Measurements from ENCODE around the gene MAPK1.
"Not testable (repeated sequence)": the region's sequence is repeated elsewhere in the genome, so short reads cannot be mapped to it uniquely, and the experiment has no call there.

The MAPK1 gene

GRCh38 chr22:21876486-21877176 lies 9.2 kb upstream of the MAPK1 start:
- no peaks in the 10 kb centered on the region for H3K4me1 ChIP-seq (ENCODE audit: insufficient read depth, low read length)
- no peaks in the 10 kb centered on the region for H3K27me3 ChIP-seq (ENCODE audit: insufficient read depth, low read length)
- no peaks in the 10 kb centered on the region for H3K9me3 ChIP-seq (ENCODE audit: insufficient read depth, low read depth, low read length)
- H3K27ac ChIP-seq (ENCODE audit: low read length), result no peak overlapping the region
- H3K36me3 ChIP-seq (ENCODE audit: insufficient read depth, low read depth, low read length), result no peaks in the 10 kb centered on the region
- H3K4me3 ChIP-seq (ENCODE audit: low read length), result no peak overlapping the region
- H3K9ac ChIP-seq (ENCODE audit: low read depth, low read length), result no peak overlapping the region

DNA sequence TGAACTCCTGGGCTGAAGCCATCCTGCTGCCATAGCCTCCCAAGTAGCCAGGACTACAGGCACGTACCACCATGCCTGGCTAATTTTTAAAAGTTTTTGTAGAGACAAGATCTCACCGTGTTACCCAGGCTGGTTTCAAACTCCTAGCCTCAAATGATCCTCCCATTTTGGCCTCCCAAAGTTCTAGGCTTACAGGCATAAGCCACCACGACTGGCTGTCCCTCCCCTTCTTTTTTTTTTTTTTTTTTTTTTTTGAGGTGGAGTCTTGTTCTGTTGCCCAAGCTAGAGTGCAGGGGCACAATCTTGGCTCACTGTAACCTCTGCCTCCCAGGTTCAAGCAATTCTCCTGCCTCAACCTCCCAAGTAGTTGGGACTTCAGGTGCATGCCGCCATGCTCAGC lies 7.5 kb upstream of the MAPK1 start:
- not testable (repeated sequence) for H3K36me3 ChIP-seq (ENCODE audit: insufficient read depth, low read depth, low read length); H3K27ac ChIP-seq (ENCODE audit: low read length); H3K4me1 ChIP-seq (ENCODE audit: insufficient read depth, low read length); H3K27me3 ChIP-seq (ENCODE audit: insufficient read depth, low read length); H3K4me3 ChIP-seq (ENCODE audit: low read length); H3K9ac ChIP-seq (ENCODE audit: low read depth, low read length); H3K9me3 ChIP-seq (ENCODE audit: insufficient read depth, low read depth, low read length)

GRCh38 chr22:21873619-21874018 lies 6.2 kb upstream of the MAPK1 start:
- Histone ChIP-seq H3K9ac (ENCODE audit: low read depth, low read length) (no peak overlapping the region), H3K27ac (ENCODE audit: low read length) (no peak overlapping the region), H3K36me3 (ENCODE audit: insufficient read depth, low read depth, low read length) (no peaks in the 10 kb centered on the region), H3K4me3 (ENCODE audit: low read length) (no peak overlapping the region), H3K4me1 (ENCODE audit: insufficient read depth, low read length) (no peaks in the 10 kb centered on the region), H3K9me3 (ENCODE audit: insufficient read depth, low read depth, low read length) (no peaks in the 10 kb centered on the region), H3K27me3 (ENCODE audit: insufficient read depth, low read length) (no peaks in the 10 kb centered on the region)

DNA sequence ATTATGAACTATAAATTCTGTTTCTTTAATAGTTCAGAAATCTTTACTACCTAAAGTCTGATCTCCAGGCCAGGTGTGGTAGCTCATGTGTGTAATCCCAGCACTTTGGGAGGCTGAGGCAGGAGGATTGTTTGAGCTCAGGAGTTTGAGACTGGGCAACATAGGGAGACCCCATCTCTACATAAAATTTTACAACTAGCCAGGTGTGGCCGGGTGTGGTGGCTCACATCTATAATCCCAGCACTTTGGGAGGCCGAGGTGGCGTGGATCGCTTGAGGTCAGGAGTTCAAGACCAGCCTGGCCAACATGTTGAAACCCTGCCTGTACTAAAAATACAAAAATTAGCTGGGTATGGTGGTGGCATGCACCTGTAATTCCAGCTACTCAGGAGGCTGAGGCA lies 5.3 kb upstream of the MAPK1 start:
- not testable (repeated sequence) for H3K9me3 ChIP-seq (ENCODE audit: insufficient read depth, low read depth, low read length); H3K27ac ChIP-seq (ENCODE audit: low read length); H3K27me3 ChIP-seq (ENCODE audit: insufficient read depth, low read length); H3K36me3 ChIP-seq (ENCODE audit: insufficient read depth, low read depth, low read length); H3K9ac ChIP-seq (ENCODE audit: low read depth, low read length); H3K4me1 ChIP-seq (ENCODE audit: insufficient read depth, low read length); H3K4me3 ChIP-seq (ENCODE audit: low read length)

DNA sequence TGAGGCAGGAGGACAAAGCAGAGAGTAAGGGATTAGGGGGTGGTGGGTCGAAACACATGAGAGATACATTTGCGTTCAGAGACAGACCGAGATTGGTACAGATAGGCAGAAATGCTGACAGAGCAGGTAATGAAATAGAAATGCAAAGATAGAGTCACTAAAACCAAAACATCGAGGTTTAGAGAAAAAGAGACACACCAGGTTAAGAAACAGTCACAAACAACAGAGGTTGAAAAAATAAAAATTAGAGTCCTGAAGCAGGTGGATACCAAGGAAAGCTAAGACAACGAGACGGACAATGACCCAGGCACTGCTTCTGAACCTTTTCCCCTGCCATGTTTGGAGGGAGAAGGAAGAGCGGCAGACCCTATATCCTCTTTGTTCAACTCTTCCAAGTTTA lies 1.2 kb upstream of the MAPK1 start:
- no peaks in the 10 kb centered on the region for H3K9me3 ChIP-seq (ENCODE audit: insufficient read depth, low read depth, low read length)
- H3K36me3 ChIP-seq (ENCODE audit: insufficient read depth, low read depth, low read length), result no peaks in the 10 kb centered on the region
- H3K27ac ChIP-seq (ENCODE audit: low read length), result no peak overlapping the region
- H3K9ac ChIP-seq (ENCODE audit: low read depth, low read length), result no peak overlapping the region
- no peaks in the 10 kb centered on the region for H3K27me3 ChIP-seq (ENCODE audit: insufficient read depth, low read length)
- peak overlapping the region; percentile 97; the same call in 1 of the 2 replicates for H3K4me3 ChIP-seq (ENCODE audit: low read length)
- H3K4me1 ChIP-seq (ENCODE audit: insufficient read depth, low read length), result peaks cover 15% of the 10 kb centered on the region; the same call in 1 of the 2 replicates

- H3K27ac ChIP-seq (ENCODE audit: low read length), result no peak overlapping the region
- H3K9ac ChIP-seq (ENCODE audit: low read depth, low read length), result peak overlapping the region; percentile 80; the same call in 1 of the 2 replicates
- H3K4me3 ChIP-seq (ENCODE audit: low read length), result peak overlapping the region; percentile 97
- H3K4me1 ChIP-seq (ENCODE audit: insufficient read depth, low read length), result peaks cover 21% of the 10 kb centered on the region; the same call in 1 of the 2 replicates
- H3K27me3 ChIP-seq (ENCODE audit: insufficient read depth, low read length), result no peaks in the 10 kb centered on the region
- H3K9me3 ChIP-seq (ENCODE audit: insufficient read depth, low read depth, low read length), result no peaks in the 10 kb centered on the region
- H3K36me3 ChIP-seq (ENCODE audit: insufficient read depth, low read depth, low read length), result no peaks in the 10 kb centered on the region
Observed at GRCh38 chr22:21866833-21867527, 465 bp downstream of the MAPK1 start.

GRCh38 chr22:21865041-21865440 lies 2.4 kb downstream of the MAPK1 start:
- Histone ChIP-seq H3K9ac (ENCODE audit: low read depth, low read length) (no peak overlapping the region), H3K4me3 (ENCODE audit: low read length) (peak overlapping the region; percentile 97), H3K27me3 (ENCODE audit: insufficient read depth, low read length) (no peaks in the 10 kb centered on the region), H3K36me3 (ENCODE audit: insufficient read depth, low read depth, low read length) (no peaks in the 10 kb centered on the region), H3K4me1 (ENCODE audit: insufficient read depth, low read length) (peaks cover 29% of the 10 kb centered on the region), H3K27ac (ENCODE audit: low read length) (no peak overlapping the region), H3K9me3 (ENCODE audit: insufficient read depth, low read depth, low read length) (no peaks in the 10 kb centered on the region)

- H3K27ac ChIP-seq (ENCODE audit: low read length), result no peak overlapping the region
- no peak overlapping the region for H3K9ac ChIP-seq (ENCODE audit: low read depth, low read length)
- H3K36me3 ChIP-seq (ENCODE audit: insufficient read depth, low read depth, low read length), result no peaks in the 10 kb centered on the region
- H3K4me1 ChIP-seq (ENCODE audit: insufficient read depth, low read length), result peaks cover 29% of the 10 kb centered on the region
- no peaks in the 10 kb centered on the region for H3K9me3 ChIP-seq (ENCODE audit: insufficient read depth, low read depth, low read length)
- no peak overlapping the region for H3K4me3 ChIP-seq (ENCODE audit: low read length)
- H3K27me3 ChIP-seq (ENCODE audit: insufficient read depth, low read length), result no peaks in the 10 kb centered on the region
Observed at GRCh38 chr22:21862386-21863245, 4.8 kb downstream of the MAPK1 start.

- no peaks in the 10 kb centered on the region for H3K27me3 ChIP-seq (ENCODE audit: insufficient read depth, low read length)
- no peak overlapping the region for H3K27ac ChIP-seq (ENCODE audit: low read length)
- no peak overlapping the region for H3K4me3 ChIP-seq (ENCODE audit: low read length)
- no peaks in the 10 kb centered on the region for H3K9me3 ChIP-seq (ENCODE audit: insufficient read depth, low read depth, low read length)
- H3K36me3 ChIP-seq (ENCODE audit: insufficient read depth, low read depth, low read length), result no peaks in the 10 kb centered on the region
- H3K4me1 ChIP-seq (ENCODE audit: insufficient read depth, low read length), result peaks cover 29% of the 10 kb centered on the region
- no peak overlapping the region for H3K9ac ChIP-seq (ENCODE audit: low read depth, low read length)
Observed at GRCh38 chr22:21861851-21862250, 5.6 kb downstream of the MAPK1 start.

DNA sequence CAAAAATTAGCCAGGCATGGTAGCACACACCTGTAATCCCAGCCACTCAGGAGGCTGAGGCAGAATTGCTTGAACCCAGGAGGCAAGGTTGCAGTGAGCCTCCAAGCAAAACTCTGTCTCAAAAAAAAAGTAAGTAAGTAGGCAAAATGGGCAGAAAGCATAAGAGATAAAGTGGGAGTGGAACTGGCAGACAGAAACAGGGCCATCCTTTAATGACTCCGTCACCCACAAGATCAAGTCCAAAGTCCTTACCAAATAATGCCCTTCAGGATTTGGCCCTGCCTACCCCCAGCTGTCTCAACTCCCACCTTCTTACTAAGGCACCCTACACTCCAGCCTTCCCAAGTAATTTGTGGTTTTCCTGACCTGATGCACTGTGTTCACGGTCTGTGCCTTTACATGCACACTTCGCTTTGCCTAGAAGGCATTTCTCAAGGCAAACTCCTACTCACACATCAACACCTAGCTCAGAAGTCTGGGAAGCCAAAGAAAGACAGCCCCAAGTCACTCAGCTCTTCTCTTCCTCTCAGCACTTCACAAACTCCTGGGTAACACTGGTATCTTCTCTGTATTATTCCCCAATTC lies 6.1 kb downstream of the MAPK1 start:
- H3K9ac ChIP-seq (ENCODE audit: low read depth, low read length), result no peak overlapping the region
- H3K36me3 ChIP-seq (ENCODE audit: insufficient read depth, low read depth, low read length), result no peaks in the 10 kb centered on the region
- peaks cover 29% of the 10 kb centered on the region for H3K4me1 ChIP-seq (ENCODE audit: insufficient read depth, low read length)
- no peaks in the 10 kb centered on the region for H3K9me3 ChIP-seq (ENCODE audit: insufficient read depth, low read depth, low read length)
- H3K27ac ChIP-seq (ENCODE audit: low read length), result no peak overlapping the region
- no peak overlapping the region for H3K4me3 ChIP-seq (ENCODE audit: low read length)
- no peaks in the 10 kb centered on the region for H3K27me3 ChIP-seq (ENCODE audit: insufficient read depth, low read length)

DNA sequence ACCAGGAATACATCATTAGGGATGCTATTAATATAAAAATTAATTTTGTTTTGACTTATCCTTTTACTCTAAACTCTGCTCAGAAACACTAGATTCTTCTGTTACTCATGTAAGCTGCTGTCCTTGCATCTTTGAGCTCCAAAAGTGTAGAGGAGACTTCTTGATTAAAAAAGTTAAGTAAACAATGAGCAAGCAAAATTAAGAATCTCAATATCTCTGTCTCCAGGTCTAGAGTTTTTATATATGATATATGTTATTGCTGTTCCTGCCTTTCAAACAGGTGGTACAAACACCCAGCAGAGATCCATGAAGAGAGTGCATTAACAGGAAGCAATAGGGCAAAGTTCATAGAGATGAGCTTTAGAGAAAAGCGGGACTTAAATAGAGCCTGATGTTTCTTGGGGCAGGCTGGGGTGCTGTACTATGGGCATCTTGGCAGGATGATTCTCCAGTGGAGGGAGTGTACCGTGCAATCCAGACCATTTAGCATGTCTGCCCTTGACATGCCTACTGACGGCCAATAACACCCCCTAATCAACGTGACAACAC lies 6.9 kb downstream of the MAPK1 start:
- no peaks in the 10 kb centered on the region for H3K27me3 ChIP-seq (ENCODE audit: insufficient read depth, low read length)
- no peak overlapping the region for H3K4me3 ChIP-seq (ENCODE audit: low read length)
- H3K4me1 ChIP-seq (ENCODE audit: insufficient read depth, low read length), result peaks cover 26% of the 10 kb centered on the region
- H3K27ac ChIP-seq (ENCODE audit: low read length), result no peak overlapping the region
- no peak overlapping the region for H3K9ac ChIP-seq (ENCODE audit: low read depth, low read length)
- no peaks in the 10 kb centered on the region for H3K9me3 ChIP-seq (ENCODE audit: insufficient read depth, low read depth, low read length)
- no peaks in the 10 kb centered on the region for H3K36me3 ChIP-seq (ENCODE audit: insufficient read depth, low read depth, low read length)
